Measurements from ENCODE around the gene HOXD9.

HOXD9 gene

DNA sequence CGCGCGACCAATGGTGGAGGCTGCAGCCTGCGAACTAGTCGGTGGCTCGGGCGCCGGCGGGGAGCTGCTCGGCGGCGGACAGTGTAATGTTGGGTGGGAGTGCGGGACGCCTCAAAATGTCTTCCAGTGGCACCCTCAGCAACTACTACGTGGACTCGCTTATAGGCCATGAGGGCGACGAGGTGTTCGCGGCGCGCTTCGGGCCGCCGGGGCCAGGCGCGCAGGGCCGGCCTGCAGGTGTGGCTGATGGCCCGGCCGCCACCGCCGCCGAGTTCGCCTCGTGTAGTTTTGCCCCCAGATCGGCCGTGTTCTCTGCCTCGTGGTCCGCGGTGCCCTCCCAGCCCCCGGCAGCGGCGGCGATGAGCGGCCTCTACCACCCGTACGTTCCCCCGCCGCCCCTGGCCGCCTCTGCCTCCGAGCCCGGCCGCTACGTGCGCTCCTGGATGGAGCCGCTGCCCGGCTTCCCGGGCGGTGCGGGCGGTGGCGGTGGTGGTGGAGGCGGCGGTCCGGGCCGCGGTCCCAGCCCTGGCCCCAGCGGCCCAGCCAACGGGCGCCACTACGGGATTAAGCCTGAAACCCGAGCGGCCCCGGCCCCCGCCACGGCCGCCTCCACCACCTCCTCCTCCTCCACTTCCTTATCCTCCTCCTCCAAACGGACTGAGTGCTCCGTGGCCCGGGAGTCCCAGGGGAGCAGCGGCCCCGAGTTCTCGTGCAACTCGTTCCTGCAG, at the start of gene HOXD9:
HOXD9 (plus strand) TSS at position 37 of the 728 bp plus-strand sequence; CDS start at position 87, 50 bp downstream.
- peaks cover 2% of the 10 kb centered on the region for H3K9me3 ChIP-seq (ENCODE audit: low read length)
- H3K27me3 ChIP-seq (ENCODE audit: insufficient read depth, low read length) = peaks cover 95% of the 10 kb centered on the region
- no peaks in the 10 kb centered on the region for H3K36me3 ChIP-seq (ENCODE audit: insufficient read depth, low read length)
- peak within 1 kb of the TSS; percentile 42 for H3K4me3 ChIP-seq (ENCODE audit: low read length)
- H2AFZ ChIP-seq (ENCODE audit: low read depth, low read length) = peak within 1 kb of the TSS; percentile 96
- peaks cover 7% of the 10 kb centered on the region for H3K4me1 ChIP-seq (ENCODE audit: insufficient read depth, low read length)

DNA sequence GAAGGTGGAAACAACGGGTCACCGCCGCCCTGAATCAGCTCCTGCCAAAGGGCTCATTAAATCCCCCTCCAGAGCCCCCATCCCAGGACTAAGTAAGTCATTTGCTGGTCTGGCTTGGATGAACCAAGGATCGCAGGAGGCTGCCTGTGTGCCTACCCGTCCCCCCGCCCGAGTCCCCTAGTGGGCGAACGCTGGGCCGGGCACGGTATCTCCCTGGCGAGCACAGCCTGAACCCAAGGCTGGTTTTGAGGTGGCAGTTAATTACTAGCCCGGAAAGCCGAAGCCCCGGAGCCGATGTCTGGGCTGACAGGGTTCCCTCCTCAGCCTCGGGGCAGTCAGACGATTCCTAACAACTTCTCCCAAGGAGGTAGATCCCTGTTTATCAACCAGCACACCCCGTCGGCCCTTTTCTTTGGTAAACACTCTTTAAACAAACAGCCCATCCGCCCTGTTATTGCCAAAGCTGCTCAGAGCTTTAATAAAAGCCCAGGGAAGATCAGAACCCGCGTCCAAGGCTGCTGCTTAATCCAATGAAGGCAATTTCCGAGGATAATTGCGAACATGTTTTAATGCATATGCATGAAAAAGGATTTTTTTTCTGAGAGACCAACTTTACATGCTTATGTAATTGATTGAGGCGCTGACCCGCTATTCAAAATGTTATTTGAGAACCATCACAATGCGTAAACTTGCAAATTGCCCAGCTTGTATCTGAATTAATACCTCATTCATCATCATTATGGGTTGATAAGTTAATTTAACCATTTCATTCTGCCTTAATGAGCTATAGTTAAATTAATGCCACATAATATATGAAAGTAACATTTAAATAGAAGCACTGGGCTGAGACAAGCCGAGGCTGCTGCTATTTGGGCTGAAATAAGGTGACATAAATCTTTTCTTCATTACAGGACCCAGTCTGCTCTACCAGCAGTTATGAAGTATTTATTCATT, 49.3 kb upstream of the HOXD9 start:
- H3K27me3 ChIP-seq (ENCODE audit: insufficient read depth, low read length) = peaks cover 55% of the 10 kb centered on the region
- H3K9me3 ChIP-seq (ENCODE audit: low read length) = no peaks in the 10 kb centered on the region
- H3K4me1 ChIP-seq (ENCODE audit: insufficient read depth, low read length) = no peaks in the 10 kb centered on the region
- H3K36me3 ChIP-seq (ENCODE audit: insufficient read depth, low read length) = no peaks in the 10 kb centered on the region
- H2AFZ ChIP-seq (ENCODE audit: low read depth, low read length) = no peak overlapping the region
- no peak overlapping the region for H3K4me3 ChIP-seq (ENCODE audit: low read length)

DNA sequence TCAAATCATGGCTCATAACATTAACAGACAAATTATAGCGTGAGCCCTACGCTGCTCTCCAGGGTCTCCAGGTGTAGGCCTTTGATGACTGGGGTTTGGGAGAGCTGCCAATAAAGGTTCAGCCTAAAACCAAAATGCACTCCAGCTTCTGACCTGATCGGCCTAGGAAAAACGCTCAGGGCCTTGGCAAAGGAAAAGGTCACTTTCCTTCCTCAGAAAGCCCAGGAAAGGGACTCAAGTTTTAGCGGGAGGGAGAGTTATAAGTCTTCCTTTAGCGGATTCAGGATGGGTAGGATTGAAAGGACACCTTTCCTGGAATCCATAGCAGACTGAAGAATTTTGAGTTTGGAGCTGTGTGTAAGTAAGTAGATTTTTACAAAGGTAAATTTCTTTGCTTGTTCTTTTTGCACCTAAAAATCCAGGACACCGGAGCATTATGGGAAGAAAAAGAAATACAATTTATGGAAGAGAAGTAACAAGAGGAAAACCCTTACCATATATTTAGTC, 47.5 kb upstream of the HOXD9 start:
- Histone ChIP-seq H3K36me3 (ENCODE audit: insufficient read depth, low read length) (no peaks in the 10 kb centered on the region), H3K27me3 (ENCODE audit: insufficient read depth, low read length) (peaks cover 72% of the 10 kb centered on the region), H2AFZ (ENCODE audit: low read depth, low read length) (no peak overlapping the region), H3K4me3 (ENCODE audit: low read length) (no peak overlapping the region), H3K4me1 (ENCODE audit: insufficient read depth, low read length) (no peaks in the 10 kb centered on the region), H3K9me3 (ENCODE audit: low read length) (no peaks in the 10 kb centered on the region)

DNA sequence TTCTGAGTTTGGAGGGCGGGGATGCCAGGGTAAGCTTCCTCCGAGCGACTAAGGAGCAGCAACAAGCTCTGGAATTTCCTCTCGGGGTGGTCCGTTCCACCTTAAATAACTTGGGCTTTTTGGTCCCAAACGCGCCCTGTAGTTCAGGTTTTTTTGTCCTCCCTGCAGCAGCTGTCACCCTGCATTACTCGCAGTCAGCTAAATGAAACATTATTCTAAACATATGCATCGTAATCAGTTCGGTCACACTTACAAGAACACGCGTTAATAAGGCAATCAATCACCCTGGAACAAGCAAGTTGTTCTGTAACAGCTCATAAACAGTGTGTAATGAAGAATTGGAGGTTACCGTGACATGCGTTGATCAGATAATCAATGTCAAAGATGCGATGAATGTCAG, 47.0 kb upstream of the HOXD9 start:
- H2AFZ ChIP-seq (ENCODE audit: low read depth, low read length) = no peak overlapping the region
- no peaks in the 10 kb centered on the region for H3K36me3 ChIP-seq (ENCODE audit: insufficient read depth, low read length)
- H3K4me1 ChIP-seq (ENCODE audit: insufficient read depth, low read length) = no peaks in the 10 kb centered on the region
- peaks cover 74% of the 10 kb centered on the region for H3K27me3 ChIP-seq (ENCODE audit: insufficient read depth, low read length)
- peak overlapping the region; percentile 15 for H3K4me3 ChIP-seq (ENCODE audit: low read length)
- no peaks in the 10 kb centered on the region for H3K9me3 ChIP-seq (ENCODE audit: low read length)

DNA sequence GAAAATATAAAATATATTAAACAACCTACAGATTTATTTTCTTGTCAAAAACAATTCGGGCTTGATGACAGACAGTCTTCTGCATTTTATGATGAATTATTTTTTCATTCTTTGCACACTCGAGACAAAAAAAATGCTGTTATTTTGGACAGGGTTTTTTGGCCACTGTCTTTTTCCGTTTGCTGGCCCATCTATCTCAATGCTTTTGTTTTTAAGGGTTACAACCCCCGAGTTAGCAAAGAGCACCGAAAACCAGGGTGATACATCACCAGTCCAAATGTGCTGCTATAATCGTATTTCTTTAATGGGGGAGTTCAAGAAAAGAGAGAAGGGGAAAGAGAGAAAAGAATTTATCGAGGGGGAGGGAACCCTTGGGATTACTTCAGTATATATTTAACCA, 46.5 kb upstream of the HOXD9 start:
- Histone ChIP-seq H3K27me3 (ENCODE audit: insufficient read depth, low read length) (peaks cover 80% of the 10 kb centered on the region), H3K4me3 (ENCODE audit: low read length) (no peak overlapping the region), H3K4me1 (ENCODE audit: insufficient read depth, low read length) (no peaks in the 10 kb centered on the region), H3K9me3 (ENCODE audit: low read length) (no peaks in the 10 kb centered on the region), H3K36me3 (ENCODE audit: insufficient read depth, low read length) (no peaks in the 10 kb centered on the region), H2AFZ (ENCODE audit: low read depth, low read length) (no peak overlapping the region)

DNA sequence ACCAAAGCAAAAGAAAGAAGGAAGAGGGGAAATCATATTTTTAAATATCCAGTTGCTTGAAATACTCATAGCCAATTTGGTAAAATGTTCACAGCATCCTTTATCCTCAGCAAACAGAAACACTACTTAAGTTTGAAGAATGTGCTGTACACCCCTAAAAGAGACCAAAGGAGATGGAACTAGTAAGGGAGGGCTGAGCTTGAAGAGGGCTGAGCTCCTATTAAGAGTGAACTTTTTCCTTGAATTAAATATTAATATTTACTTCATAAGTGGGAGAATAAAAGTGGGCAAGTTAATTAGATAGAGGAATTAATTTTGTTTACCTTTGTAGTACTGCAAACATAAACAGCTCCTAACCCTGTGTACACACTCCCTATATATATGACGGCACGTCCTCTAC, 45.7 kb upstream of the HOXD9 start:
- no peak overlapping the region for H3K4me3 ChIP-seq (ENCODE audit: low read length)
- peaks cover 83% of the 10 kb centered on the region for H3K27me3 ChIP-seq (ENCODE audit: insufficient read depth, low read length)
- no peak overlapping the region for H2AFZ ChIP-seq (ENCODE audit: low read depth, low read length)
- no peaks in the 10 kb centered on the region for H3K4me1 ChIP-seq (ENCODE audit: insufficient read depth, low read length)
- no peaks in the 10 kb centered on the region for H3K36me3 ChIP-seq (ENCODE audit: insufficient read depth, low read length)
- H3K9me3 ChIP-seq (ENCODE audit: low read length) = no peaks in the 10 kb centered on the region

DNA sequence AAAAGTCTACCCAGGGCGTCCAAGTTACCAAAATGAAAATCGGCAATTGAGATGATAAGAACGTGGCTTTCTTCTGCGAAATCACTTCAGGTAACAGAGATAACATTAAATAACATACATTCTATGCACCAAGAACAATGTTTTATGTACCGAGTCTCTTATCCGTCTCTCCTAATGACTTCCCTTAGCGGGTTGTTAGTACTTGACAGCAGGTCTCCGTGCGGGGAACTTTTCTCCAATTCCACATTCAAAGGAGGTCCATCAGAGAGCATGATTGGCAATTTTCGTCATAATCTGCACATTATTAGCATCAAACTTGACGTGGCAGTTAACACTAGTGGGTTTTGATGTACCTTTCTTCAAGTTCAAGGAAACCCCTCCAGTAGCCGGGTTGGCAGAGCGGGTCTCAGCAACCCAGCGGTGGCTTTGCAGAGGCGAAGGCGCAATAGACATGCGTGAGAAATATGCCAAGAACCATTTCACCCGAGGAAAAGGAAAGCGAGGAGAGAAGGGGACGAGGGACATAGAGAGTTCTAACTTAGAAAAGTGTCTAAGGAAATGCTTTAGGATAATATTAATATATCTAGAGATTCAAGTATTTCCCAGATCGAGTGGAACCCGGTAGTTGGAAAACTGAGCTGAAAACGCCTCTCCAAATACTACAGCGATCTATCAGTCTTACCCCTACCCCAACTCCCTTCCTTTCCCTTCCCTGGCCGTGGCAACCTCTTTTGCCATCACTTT, 43.8 kb upstream of the HOXD9 start:
- no peak overlapping the region for H3K4me3 ChIP-seq (ENCODE audit: low read length)
- H3K4me1 ChIP-seq (ENCODE audit: insufficient read depth, low read length) = no peaks in the 10 kb centered on the region
- H3K9me3 ChIP-seq (ENCODE audit: low read length) = no peaks in the 10 kb centered on the region
- no peaks in the 10 kb centered on the region for H3K36me3 ChIP-seq (ENCODE audit: insufficient read depth, low read length)
- no peak overlapping the region for H2AFZ ChIP-seq (ENCODE audit: low read depth, low read length)
- H3K27me3 ChIP-seq (ENCODE audit: insufficient read depth, low read length) = peaks cover 90% of the 10 kb centered on the region

DNA sequence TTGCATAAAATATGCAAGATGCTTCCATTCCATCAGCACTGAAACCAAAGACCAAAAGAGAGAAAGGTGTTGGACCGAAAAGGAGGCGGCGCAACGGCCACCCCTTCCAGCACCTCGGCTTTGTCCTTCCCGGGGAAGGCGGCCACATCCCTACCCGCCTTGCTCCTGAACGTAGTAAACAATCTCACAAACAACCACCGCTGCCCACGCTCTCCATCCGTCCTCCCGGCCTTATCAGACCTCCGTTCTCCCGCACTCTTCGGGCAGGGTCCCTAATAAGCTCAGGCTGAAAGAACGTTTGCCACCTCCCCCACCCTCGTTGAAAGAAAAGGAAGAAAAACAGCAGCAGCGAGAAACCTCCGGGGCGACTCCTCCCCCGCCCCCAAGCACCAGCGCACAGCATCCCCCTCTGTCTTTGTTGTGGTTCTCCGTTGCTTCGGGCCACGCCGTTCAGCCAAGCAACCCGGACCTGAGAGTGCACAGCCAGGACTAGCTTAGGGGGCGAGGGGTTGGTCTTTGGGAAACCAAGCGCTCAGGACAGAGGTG, 43.2 kb upstream of the HOXD9 start:
- Histone ChIP-seq H3K4me3 (ENCODE audit: low read length) (no peak overlapping the region), H3K9me3 (ENCODE audit: low read length) (no peaks in the 10 kb centered on the region)

DNA sequence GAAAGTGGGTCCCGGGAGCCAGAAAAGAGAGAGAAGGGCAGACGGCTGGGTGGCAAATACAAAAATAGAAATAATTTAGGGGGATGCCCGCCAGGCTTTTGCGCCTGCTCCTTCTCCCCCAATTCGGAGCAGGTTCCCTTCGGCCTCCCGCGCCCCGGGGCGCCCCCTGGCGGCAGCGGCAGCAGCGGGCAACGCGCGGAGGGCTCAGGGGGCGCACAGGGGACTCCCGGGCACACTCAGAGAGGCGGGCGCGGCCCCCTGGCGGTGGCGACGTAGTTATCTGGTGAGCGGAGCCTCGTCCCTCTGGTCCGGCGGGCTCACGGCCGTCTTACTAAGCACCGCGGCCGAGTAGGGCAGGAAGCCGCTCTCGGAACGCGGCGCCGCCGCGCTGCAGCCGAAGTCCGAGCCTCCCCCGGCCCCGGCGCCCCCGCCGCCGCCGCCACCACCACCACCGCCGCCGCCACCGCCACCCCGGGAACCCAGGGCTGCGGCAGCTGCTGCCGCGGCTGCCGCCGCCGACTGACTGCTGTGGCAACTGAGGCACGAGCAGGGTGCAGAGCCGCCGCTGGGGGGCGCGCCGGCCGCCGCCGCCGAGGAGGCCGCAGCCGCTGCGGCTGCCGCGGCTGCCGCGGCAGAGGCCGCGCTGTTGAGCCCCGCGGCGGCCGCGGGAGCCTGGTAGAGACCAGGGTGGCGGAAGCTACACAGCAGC, 42.5 kb upstream of the HOXD9 start:
- Histone ChIP-seq H3K27me3 (ENCODE audit: insufficient read depth, low read length) (peaks cover 91% of the 10 kb centered on the region), H3K36me3 (ENCODE audit: insufficient read depth, low read length) (no peaks in the 10 kb centered on the region), H3K4me1 (ENCODE audit: insufficient read depth, low read length) (no peaks in the 10 kb centered on the region), H3K9me3 (ENCODE audit: low read length) (no peaks in the 10 kb centered on the region), H2AFZ (ENCODE audit: low read depth, low read length) (no peak overlapping the region), H3K4me3 (ENCODE audit: low read length) (peak overlapping the region; percentile 21)

More for the DNA sequence above, 43.2 kb upstream of the HOXD9 start:
- H3K4me1 ChIP-seq (ENCODE audit: insufficient read depth, low read length) = no peaks in the 10 kb centered on the region
- H2AFZ ChIP-seq (ENCODE audit: low read depth, low read length) = no peak overlapping the region
- H3K27me3 ChIP-seq (ENCODE audit: insufficient read depth, low read length) = peaks cover 91% of the 10 kb centered on the region
- no peaks in the 10 kb centered on the region for H3K36me3 ChIP-seq (ENCODE audit: insufficient read depth, low read length)

DNA sequence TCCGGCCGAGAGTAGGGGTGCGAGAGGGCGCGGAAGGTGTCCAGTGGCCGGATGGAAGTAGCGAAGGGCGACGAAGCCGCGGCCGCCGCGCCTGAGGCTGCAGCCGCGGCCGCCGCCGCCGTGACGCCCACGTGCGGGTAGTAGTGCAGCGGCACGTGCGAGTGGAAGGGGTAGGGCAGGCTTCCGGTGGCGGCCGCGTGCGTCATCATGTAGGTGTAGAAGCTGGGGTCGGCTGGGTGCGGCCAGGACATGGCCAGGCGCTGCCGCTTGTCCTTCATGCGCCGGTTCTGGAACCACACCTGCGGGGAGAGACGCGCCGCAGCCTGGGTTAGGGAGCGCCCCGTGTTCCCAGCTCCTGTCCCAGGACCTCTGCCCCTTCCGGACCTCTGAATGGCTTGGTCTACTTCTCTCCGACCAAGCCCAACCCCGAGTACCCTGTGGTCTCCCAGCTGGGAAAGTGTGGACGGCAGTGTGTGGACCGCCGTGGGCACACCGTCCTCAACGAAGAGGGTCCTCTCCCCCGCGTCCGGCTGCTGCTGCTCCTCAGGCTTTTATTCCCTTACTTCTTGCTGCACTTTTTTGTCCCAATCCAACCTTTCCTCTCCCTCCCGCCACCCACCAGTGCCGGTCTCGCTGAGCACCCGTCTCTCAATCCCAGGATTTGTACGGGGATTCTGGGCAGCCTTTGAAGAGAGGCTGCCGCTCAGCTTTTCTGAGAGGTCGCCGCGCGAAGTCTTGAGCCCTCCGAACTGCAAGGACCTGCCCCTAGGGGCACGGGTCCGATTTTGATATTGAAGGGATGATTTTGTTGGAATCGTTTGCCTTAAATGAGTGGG, 41.8 kb upstream of the HOXD9 start:
- Histone ChIP-seq H2AFZ (ENCODE audit: low read depth, low read length) (no peak overlapping the region), H3K4me3 (ENCODE audit: low read length) (peak overlapping the region; percentile 21), H3K36me3 (ENCODE audit: insufficient read depth, low read length) (no peaks in the 10 kb centered on the region), H3K9me3 (ENCODE audit: low read length) (no peaks in the 10 kb centered on the region), H3K27me3 (ENCODE audit: insufficient read depth, low read length) (peaks cover 91% of the 10 kb centered on the region), H3K4me1 (ENCODE audit: insufficient read depth, low read length) (no peaks in the 10 kb centered on the region)

DNA sequence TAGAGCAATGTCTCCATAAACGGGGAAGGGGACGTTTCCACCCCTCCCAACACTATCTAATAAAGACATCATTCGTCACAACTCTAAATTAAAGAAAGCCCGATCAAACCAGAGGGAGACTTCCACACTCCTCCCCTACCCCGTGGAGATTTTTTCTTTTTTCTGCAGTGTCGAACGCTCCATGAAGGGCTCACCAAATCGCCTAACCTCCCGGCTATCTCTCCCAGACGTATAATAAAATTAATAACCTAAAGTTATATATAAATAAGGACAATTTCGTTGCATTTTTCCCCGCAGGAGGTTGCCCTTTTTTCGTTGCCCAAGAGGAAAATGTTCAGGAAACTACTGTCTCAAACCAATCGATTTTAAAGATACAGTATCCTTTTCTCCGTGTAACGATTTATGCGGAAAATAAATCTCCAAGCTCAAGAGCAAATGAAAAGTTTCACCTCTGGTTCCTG, 41.1 kb upstream of the HOXD9 start:
- Histone ChIP-seq H3K36me3 (ENCODE audit: insufficient read depth, low read length) (no peaks in the 10 kb centered on the region), H3K27me3 (ENCODE audit: insufficient read depth, low read length) (peaks cover 92% of the 10 kb centered on the region), H2AFZ (ENCODE audit: low read depth, low read length) (no peak overlapping the region), H3K9me3 (ENCODE audit: low read length) (no peaks in the 10 kb centered on the region), H3K4me1 (ENCODE audit: insufficient read depth, low read length) (no peaks in the 10 kb centered on the region), H3K4me3 (ENCODE audit: low read length) (no peak overlapping the region)
